ENCODE results near the gene PARS2. TPM values are rescaled to one million over a fixed set of nuclear protein-coding genes. Genes with fewer than 3 reads are reported as not detected.

Gene PARS2
- total RNA-seq, result 4.8 and 5.3 TPM in 2 replicates
- 4.1 and 9.3 TPM in 2 replicates for polyA plus RNA-seq

DNA sequence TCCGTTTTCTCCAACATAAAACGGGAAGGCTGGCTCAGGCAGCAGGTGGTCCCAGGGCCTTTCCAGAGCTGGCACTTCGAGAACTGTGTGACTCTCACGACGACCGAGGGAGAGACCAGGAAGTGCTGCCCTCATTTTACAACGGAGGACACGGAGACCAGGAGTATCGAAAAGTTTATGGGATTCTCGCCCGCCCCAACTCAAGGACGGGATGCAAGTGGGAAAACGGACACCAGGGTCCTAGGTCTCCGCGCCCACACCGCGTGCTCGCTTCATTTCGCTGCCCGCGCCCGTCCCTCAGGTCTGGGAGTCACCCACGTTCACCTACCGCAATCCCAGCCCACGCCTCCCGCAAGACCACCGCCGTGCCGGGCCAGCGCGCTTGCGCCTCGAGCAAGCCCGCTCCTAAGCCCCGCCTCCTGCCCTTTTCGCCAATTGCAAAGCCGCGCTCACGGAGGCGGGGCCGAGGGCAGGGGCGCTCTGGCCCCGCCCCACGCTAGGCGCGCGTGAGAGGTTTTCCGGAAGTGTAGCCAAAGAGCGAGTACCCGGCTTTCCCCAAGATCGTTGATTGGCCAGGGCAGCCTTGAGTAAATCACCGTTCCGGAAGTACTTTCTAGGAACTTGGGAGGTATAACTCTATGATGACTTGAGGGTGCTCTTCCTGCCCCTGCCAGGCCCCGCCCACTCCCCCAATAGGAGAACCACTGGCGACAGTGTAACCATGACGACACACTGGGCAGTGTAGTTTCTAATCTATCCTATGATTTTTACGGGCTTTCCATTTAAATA lies at the start of gene PARS2:
Gene PARS2, minus strand, starts transcription at position 391 of the 789 bp plus-strand sequence. CDS start 5,362 bp downstream, outside the sequence.
- Histone ChIP-seq H3K9me2 (replicated peaks; ENCODE audit: insufficient read depth) (no peaks in the 10 kb centered on the region), H3K27ac (peak within 1 kb of the TSS; percentile 91), H2AFZ (peak within 1 kb of the TSS; percentile 69), H3K4me3 (peak within 1 kb of the TSS; percentile 29), H3K9me3 (ENCODE audit: low read depth) (no peaks in the 10 kb centered on the region), H3K4me2 (peak within 1 kb of the TSS; percentile 93), H3K79me2 (peaks cover 20% of the 10 kb centered on the region), H3K36me3 (replicated peaks; ENCODE audit: insufficient read depth, low read depth) (no peaks in the 10 kb centered on the region), H3K27me3 (no peaks in the 10 kb centered on the region), H3K4me1 (ENCODE audit: insufficient read depth) (peaks cover 5% of the 10 kb centered on the region), H4K20me1 (ENCODE audit: insufficient read depth, poor library complexity, severe bottlenecking) (no peaks in the 10 kb centered on the region)
- WGBS (ENCODE audit: low lambda C conversion rate, missing lambda C conversion rate), result under 1% methylated on average over 57 of the region's 57 CpGs
- TF ChIP-seq EZH2 (IDR thresholded peaks at IDR 0.05; ENCODE audit: borderline replicate concordance) (no peak), EZH2phosphoT487 (IDR thresholded peaks at IDR 0.05; ENCODE audit: low read depth, severe bottlenecking, unreplicated experiment) (no peak)
- TF ChIP-seq, protein P1, sequence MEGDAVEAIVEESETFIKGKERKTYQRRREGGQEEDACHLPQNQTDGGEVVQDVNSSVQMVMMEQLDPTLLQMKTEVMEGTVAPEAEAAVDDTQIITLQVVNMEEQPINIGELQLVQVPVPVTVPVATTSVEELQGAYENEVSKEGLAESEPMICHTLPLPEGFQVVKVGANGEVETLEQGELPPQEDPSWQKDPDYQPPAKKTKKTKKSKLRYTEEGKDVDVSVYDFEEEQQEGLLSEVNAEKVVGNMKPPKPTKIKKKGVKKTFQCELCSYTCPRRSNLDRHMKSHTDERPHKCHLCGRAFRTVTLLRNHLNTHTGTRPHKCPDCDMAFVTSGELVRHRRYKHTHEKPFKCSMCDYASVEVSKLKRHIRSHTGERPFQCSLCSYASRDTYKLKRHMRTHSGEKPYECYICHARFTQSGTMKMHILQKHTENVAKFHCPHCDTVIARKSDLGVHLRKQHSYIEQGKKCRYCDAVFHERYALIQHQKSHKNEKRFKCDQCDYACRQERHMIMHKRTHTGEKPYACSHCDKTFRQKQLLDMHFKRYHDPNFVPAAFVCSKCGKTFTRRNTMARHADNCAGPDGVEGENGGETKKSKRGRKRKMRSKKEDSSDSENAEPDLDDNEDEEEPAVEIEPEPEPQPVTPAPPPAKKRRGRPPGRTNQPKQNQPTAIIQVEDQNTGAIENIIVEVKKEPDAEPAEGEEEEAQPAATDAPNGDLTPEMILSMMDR (IDR thresholded peaks at IDR 0.05; ENCODE audit: poor library complexity), result no peak
- DNase-seq (ENCODE audit: low spot score), result peak; percentile 100

DNA sequence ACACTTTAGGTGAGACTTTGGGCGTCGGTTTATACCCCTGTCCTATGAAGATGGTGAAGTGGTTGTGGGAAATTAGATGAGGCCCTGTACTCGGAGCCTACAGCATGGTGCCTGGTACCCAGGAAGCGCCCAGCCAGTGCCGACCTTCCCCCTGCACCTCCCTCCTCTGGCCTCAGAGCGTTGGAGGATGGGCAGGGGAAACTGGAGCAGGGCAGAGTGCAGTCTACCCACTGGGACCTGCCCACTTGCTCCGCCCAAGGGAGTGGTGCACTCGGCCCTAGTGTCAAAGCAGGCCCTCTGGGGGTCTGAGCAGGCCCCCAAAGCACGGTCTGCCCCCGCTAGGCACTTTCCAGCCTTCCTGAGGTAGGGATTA lies 49.8 kb upstream of the PARS2 start:
- no peaks in the 10 kb centered on the region for H3K36me3 ChIP-seq (replicated peaks; ENCODE audit: insufficient read depth, low read depth)
- peak; percentile 3 for DNase-seq (ENCODE audit: low spot score)
- 84% methylated on average over 10 of the region's 10 CpGs for WGBS (ENCODE audit: low lambda C conversion rate, missing lambda C conversion rate)
- no peaks in the 10 kb centered on the region for H3K4me1 ChIP-seq (ENCODE audit: insufficient read depth)
- H3K79me2 ChIP-seq, result no peaks in the 10 kb centered on the region
- no peak overlapping the region for H3K4me3 ChIP-seq
- no peak overlapping the region for H3K27ac ChIP-seq
- H2AFZ ChIP-seq, result no peak overlapping the region
- H4K20me1 ChIP-seq (ENCODE audit: insufficient read depth, poor library complexity, severe bottlenecking), result no peaks in the 10 kb centered on the region
- H3K27me3 ChIP-seq, result no peaks in the 10 kb centered on the region
- no peaks in the 10 kb centered on the region for H3K9me3 ChIP-seq (ENCODE audit: low read depth)
- TF ChIP-seq EZH2 (IDR thresholded peaks at IDR 0.05; ENCODE audit: borderline replicate concordance) (no peak), EZH2phosphoT487 (IDR thresholded peaks at IDR 0.05; ENCODE audit: low read depth, severe bottlenecking, unreplicated experiment) (no peak)
- TF ChIP-seq, protein P1 (IDR thresholded peaks at IDR 0.05; ENCODE audit: poor library complexity), result no peak
- H3K9me2 ChIP-seq (replicated peaks; ENCODE audit: insufficient read depth), result no peaks in the 10 kb centered on the region
- no peak overlapping the region for H3K4me2 ChIP-seq

GRCh38 chr1:54813485-54814125 lies 49.3 kb upstream of the PARS2 start:
- 64% methylated on average over 13 of the region's 13 CpGs for WGBS (ENCODE audit: low lambda C conversion rate, missing lambda C conversion rate)

More at GRCh38 chr1:54813485-54814125, 49.3 kb upstream of the PARS2 start:
- H3K4me3 ChIP-seq, result no peak overlapping the region
- TF ChIP-seq, protein P1 (IDR thresholded peaks at IDR 0.05; ENCODE audit: poor library complexity), result no peak
- TF ChIP-seq EZH2phosphoT487 (IDR thresholded peaks at IDR 0.05; ENCODE audit: low read depth, severe bottlenecking, unreplicated experiment), result no peak
- H3K79me2 ChIP-seq, result no peaks in the 10 kb centered on the region
- no peaks in the 10 kb centered on the region for H3K36me3 ChIP-seq (replicated peaks; ENCODE audit: insufficient read depth, low read depth)
- no peak for DNase-seq (ENCODE audit: low spot score)
- H3K4me1 ChIP-seq (ENCODE audit: insufficient read depth), result no peaks in the 10 kb centered on the region
- no peaks in the 10 kb centered on the region for H3K27me3 ChIP-seq
- no peaks in the 10 kb centered on the region for H3K9me2 ChIP-seq (replicated peaks; ENCODE audit: insufficient read depth)
- H3K4me2 ChIP-seq, result no peak overlapping the region
- H3K9me3 ChIP-seq (ENCODE audit: low read depth), result no peaks in the 10 kb centered on the region
- no peak overlapping the region for H2AFZ ChIP-seq
- no peaks in the 10 kb centered on the region for H4K20me1 ChIP-seq (ENCODE audit: insufficient read depth, poor library complexity, severe bottlenecking)
- no peak overlapping the region for H3K27ac ChIP-seq
